NCI-H460 (cell line): ENCODE data around the gene PCP4L1. TPM values are rescaled to one million over a fixed set of nuclear protein-coding genes. Genes with fewer than 3 reads are reported as not detected.
"Not testable (repeated sequence)": the region's sequence is repeated elsewhere in the genome, so short reads cannot be mapped to it uniquely, and the experiment has no call there.

Experiments
- DNase-seq: peaks from one replicate; pipeline ENCODE4 v3.0.0-alpha.2; 2016; ENCODE audit warnings: low read depth; ENCODE audit errors: extremely low read depth
- polyA plus RNA-seq: library from polyadenylated mRNA; depleted of rRNA; stranded (reverse); fragments of >200 nt; gene quantifications from 2 replicates; pipeline ENCODE4 v1.2.3, GENCODE V29; 2014; cell fraction: nucleus; rRNA removed
- total RNA-seq: library from RNA; depleted of rRNA; stranded (reverse); fragments of >200 nt; shearing (Covaris generic); gene quantifications from 2 replicates; pipeline ENCODE4 v1.2.3, GENCODE V29; 2014; rRNA removed

Gene PCP4L1
- total RNA-seq: not detected in 2 replicates
- polyA plus RNA-seq: not detected in 2 replicates

- DNase-seq: no peak
Observed at GRCh38 chr1:161258439-161259344, at the start of gene PCP4L1. Gene PCP4L1, plus strand, starts transcription at chr1:161258745. Its CDS starts 230 bp downstream, at chr1:161258975.

- DNase-seq: peak; percentile 74
Observed at GRCh38 chr1:161209790-161210409, 48.6 kb upstream of the PCP4L1 start.

GRCh38 chr1:161214369-161214768, 44.2 kb upstream of the PCP4L1 start:
- DNase-seq: no peak

- no peak for DNase-seq
Observed at GRCh38 chr1:161215076-161215475, 43.5 kb upstream of the PCP4L1 start, which contains the start of gene FCER1G. Gene FCER1G, plus strand, starts transcription at chr1:161215295. Its CDS starts 27 bp downstream, at chr1:161215322.

GRCh38 chr1:161216945-161217712, 41.4 kb upstream of the PCP4L1 start:
- no peak for DNase-seq

GRCh38 chr1:161217831-161218230, 40.7 kb upstream of the PCP4L1 start:
- no peak for DNase-seq

GRCh38 chr1:161218301-161219077, 40.1 kb upstream of the PCP4L1 start:
- DNase-seq: no peak

GRCh38 chr1:161219078-161219892, 39.3 kb upstream of the PCP4L1 start:
- no peak for DNase-seq

- DNase-seq: no peak
Observed at GRCh38 chr1:161220002-161220401, 38.5 kb upstream of the PCP4L1 start.

GRCh38 chr1:161222175-161223019, 36.1 kb upstream of the PCP4L1 start:
- DNase-seq: no peak

- no peak for DNase-seq
Observed at GRCh38 chr1:161223805-161224694, 34.5 kb upstream of the PCP4L1 start.

- not testable (repeated sequence) for DNase-seq
Observed at GRCh38 chr1:161224695-161225087, 33.9 kb upstream of the PCP4L1 start.

- DNase-seq: no peak
Observed at GRCh38 chr1:161225178-161225533, 33.4 kb upstream of the PCP4L1 start.

- DNase-seq: peak; percentile 100
Observed at GRCh38 chr1:161225534-161226319, 32.8 kb upstream of the PCP4L1 start, which contains the start of gene TOMM40L. Gene TOMM40L, plus strand, starts transcription at chr1:161226060. Its CDS starts 430 bp downstream, at chr1:161226490.

- no peak for DNase-seq
Observed at GRCh38 chr1:161226320-161226711, 32.2 kb upstream of the PCP4L1 start.

- no peak for DNase-seq
Observed at GRCh38 chr1:161226759-161227158, 31.8 kb upstream of the PCP4L1 start.
